Measurements from ENCODE around the gene CUEDC1. TPM values are rescaled to one million over a fixed set of nuclear protein-coding genes. Genes with fewer than 3 reads are reported as not detected.
A peak's percentile ranks its signal among the peaks of the same experiment; 100 is the strongest.

The CUEDC1 gene
- polyA plus RNA-seq, 4 donors: 1.6 to 14.9 (median 6.1) TPM

DNA sequence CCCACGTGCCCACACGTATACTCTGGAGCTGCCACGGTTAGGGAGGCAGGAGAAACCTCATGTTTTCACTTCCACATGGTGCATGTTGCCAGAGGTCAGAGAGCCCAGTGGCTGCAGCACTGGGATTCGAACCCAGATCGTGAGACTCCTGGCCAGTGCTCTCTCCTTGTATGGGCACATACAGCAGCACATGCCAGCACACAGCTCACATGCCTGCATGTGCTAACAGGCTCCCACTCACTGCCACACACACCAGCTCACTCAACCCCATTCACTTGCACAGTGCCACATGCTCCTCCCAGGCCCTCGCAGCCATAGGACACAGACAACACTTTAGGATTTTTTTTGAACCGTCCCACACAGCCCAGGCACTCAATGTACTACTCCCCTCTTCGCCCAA, 55.8 kb downstream of the CUEDC1 start:
- Histone ChIP-seq H3K4me3 (ENCODE audit: low read depth in 1 of 3, low read length in 3 of 3) (no peak overlapping the region), H3K4me1 (ENCODE audit: control insufficient read depth in 3 of 3, insufficient read depth in 2 of 3, low read depth in 1 of 3, low read length in 2 of 3) (peaks cover 6 to 53% (median 16%) of the 10 kb centered on the region in 3 donors), H3K36me3 (ENCODE audit: control insufficient read depth in 3 of 3, insufficient read depth in 2 of 3, low read depth in 1 of 3, low read length in 3 of 3) (no peaks in the 10 kb centered on the region), H3K27me3 (ENCODE audit: control insufficient read depth in 3 of 3, insufficient read depth in 3 of 3, low read length in 3 of 3) (no peaks in the 10 kb centered on the region), H3K9me3 (ENCODE audit: control insufficient read depth in 2 of 2, insufficient read depth in 1 of 2, low read depth in 1 of 2, low read length in 1 of 2) (no peaks in the 10 kb centered on the region), H3K27ac (ENCODE audit: low read depth in 1 of 3, low read length in 2 of 3) (peak overlapping the region in 2 of 3 donors; percentile 37 to 85)
- FAIRE-seq (no peak), DNase-seq (no peak)
- WGBS, 3 donors: 44 to 53% (median 47%) methylated on average over 8 of the region's 8 CpGs

DNA sequence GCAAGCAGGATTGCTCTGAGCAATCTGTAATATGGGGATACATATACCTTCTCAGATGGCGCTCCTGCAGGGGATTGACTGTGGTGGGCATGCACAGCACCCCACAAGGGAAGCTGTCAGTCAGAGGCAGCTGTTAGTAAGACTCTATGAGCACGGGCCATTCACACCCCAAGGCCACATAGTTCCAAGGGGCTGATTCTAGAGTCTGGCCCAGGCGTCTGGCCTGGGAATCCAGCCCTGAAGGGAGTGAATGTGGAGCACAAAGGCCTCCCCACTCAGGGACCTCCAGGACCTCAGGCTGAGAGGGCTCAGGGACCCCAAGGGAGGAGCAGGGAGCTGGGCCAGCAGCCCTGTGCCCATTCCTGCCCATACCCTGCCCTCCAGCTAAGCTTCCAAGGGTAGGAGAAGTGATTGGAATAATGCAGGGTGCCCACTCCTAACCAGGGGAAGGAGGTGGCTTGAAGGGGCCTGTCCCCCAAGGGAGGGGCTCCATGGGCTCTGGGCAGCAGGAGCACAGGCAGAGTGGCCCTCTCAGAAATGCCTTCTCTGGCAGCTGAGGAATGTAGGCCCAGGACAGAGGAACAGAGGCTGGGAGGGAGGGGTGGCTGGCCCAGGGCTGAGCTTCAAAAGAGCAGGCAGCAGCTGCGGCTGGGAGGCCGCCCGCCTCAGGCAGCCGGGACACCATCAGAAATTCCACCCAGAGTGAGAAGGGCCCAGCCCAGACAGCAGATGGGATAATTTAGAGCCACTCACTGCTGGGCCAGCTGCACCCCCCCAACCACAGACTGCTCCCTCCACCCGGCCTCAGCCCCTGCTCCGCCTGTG, 56.5 kb downstream of the CUEDC1 start:
- Histone ChIP-seq H3K4me1 (ENCODE audit: control insufficient read depth in 3 of 3, insufficient read depth in 2 of 3, low read depth in 1 of 3, low read length in 2 of 3) (peaks cover 2 to 50% (median 12%) of the 10 kb centered on the region in 3 donors), H3K9me3 (ENCODE audit: control insufficient read depth in 2 of 2, insufficient read depth in 1 of 2, low read depth in 1 of 2, low read length in 1 of 2) (no peaks in the 10 kb centered on the region), H3K27ac (ENCODE audit: low read depth in 1 of 3, low read length in 2 of 3) (peak overlapping the region in 2 of 3 donors; percentile 37 to 85), H3K4me3 (ENCODE audit: low read depth in 1 of 3, low read length in 3 of 3) (no peak overlapping the region), H3K36me3 (ENCODE audit: control insufficient read depth in 3 of 3, insufficient read depth in 2 of 3, low read depth in 1 of 3, low read length in 3 of 3) (no peaks in the 10 kb centered on the region), H3K27me3 (ENCODE audit: control insufficient read depth in 3 of 3, insufficient read depth in 3 of 3, low read length in 3 of 3) (no peaks in the 10 kb centered on the region)
- DNase-seq (peak in 1 of 2 donors; percentile 39), FAIRE-seq (no peak)
- 49 to 70% (median 59%) methylated on average over 8 to 9 of the region's 9 CpGs for WGBS, 3 donors

DNA sequence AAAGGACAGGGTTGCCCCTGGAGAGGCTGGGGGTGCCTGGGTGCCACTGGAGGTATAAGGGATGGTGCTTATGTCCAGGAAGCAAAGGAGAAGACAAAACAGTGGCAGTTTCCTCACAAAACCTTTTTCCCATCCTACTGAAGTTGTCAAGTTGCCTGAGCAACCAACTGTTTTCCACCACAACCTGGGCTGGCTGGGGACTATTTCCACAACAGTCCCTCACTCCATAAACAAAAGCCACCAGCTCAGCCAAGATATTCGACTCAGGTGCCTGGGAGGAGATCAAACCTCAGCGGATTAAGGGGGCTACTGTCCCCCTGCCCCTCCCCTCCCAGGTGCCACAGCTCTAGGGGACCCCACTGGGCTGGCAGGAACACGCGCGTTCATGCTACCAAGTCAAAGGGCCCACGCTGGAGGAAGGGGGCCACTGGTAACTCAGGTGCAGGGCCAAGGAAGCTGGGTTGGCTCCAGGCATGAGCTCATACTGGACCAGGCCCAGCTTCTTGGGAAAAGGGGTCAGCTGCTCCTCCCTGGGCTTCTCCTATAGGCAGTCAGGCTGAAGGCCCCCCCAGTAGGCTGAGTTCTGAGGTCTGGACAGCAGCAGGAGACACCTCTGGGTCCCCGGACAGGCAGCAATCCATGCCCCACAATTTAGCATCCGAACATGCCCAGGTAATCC, 59.7 kb downstream of the CUEDC1 start:
- H3K27ac ChIP-seq (ENCODE audit: low read depth in 1 of 3, low read length in 2 of 3): peak overlapping the region in 2 of 3 donors; percentile 0 to 61
- 73 to 74% (median 73%) methylated on average over 8 of the region's 8 CpGs for WGBS, 3 donors
- H3K27me3 ChIP-seq (ENCODE audit: control insufficient read depth in 3 of 3, insufficient read depth in 3 of 3, low read length in 3 of 3): no peaks in the 10 kb centered on the region
- no peaks in the 10 kb centered on the region for H3K36me3 ChIP-seq (ENCODE audit: control insufficient read depth in 3 of 3, insufficient read depth in 2 of 3, low read depth in 1 of 3, low read length in 3 of 3)
- H3K4me1 ChIP-seq (ENCODE audit: control insufficient read depth in 3 of 3, insufficient read depth in 2 of 3, low read depth in 1 of 3, low read length in 2 of 3): peaks cover 0 to 55% (median 8%) of the 10 kb centered on the region in 3 donors
- DNase-seq: peak in 1 of 2 donors; percentile 46
- no peak overlapping the region for H3K4me3 ChIP-seq (ENCODE audit: low read depth in 1 of 3, low read length in 3 of 3)
- no peaks in the 10 kb centered on the region for H3K9me3 ChIP-seq (ENCODE audit: control insufficient read depth in 2 of 2, insufficient read depth in 1 of 2, low read depth in 1 of 2, low read length in 1 of 2)
- no peak for FAIRE-seq

DNA sequence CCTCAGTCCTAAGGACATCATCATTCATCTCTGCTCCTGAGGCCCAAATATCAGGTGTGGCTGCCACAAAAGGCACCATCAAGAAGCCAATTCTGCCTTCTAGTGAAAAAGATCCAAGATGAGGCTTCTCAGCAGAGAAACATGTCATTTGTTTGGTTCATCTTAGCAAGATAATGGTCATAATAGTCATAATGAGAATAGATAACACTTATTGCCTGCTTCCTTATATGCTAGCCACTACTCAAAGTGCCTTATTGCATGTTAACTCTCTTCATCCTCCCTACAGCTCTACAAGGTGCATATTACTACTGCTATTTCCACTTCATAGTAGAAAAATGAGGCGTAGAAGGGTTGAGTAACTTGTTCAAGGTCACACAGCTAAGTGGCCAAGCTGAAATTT, 60.4 kb downstream of the CUEDC1 start:
- Histone ChIP-seq H3K9me3 (ENCODE audit: control insufficient read depth in 2 of 2, insufficient read depth in 1 of 2, low read depth in 1 of 2, low read length in 1 of 2) (no peaks in the 10 kb centered on the region), H3K27ac (ENCODE audit: low read depth in 1 of 3, low read length in 2 of 3) (peak overlapping the region in 1 of 3 donors; percentile 61), H3K4me1 (ENCODE audit: control insufficient read depth in 3 of 3, insufficient read depth in 2 of 3, low read depth in 1 of 3, low read length in 2 of 3) (peaks cover 3 to 56% (median 13%) of the 10 kb centered on the region in 3 donors), H3K27me3 (ENCODE audit: control insufficient read depth in 3 of 3, insufficient read depth in 3 of 3, low read length in 3 of 3) (no peaks in the 10 kb centered on the region), H3K4me3 (ENCODE audit: low read depth in 1 of 3, low read length in 3 of 3) (no peak overlapping the region), H3K36me3 (ENCODE audit: control insufficient read depth in 3 of 3, insufficient read depth in 2 of 3, low read depth in 1 of 3, low read length in 3 of 3) (no peaks in the 10 kb centered on the region)
- 66 to 83% (median 81%) methylated on average over 1 of the region's 1 CpG for WGBS, 3 donors
- FAIRE-seq (no peak), DNase-seq (no peak)

DNA sequence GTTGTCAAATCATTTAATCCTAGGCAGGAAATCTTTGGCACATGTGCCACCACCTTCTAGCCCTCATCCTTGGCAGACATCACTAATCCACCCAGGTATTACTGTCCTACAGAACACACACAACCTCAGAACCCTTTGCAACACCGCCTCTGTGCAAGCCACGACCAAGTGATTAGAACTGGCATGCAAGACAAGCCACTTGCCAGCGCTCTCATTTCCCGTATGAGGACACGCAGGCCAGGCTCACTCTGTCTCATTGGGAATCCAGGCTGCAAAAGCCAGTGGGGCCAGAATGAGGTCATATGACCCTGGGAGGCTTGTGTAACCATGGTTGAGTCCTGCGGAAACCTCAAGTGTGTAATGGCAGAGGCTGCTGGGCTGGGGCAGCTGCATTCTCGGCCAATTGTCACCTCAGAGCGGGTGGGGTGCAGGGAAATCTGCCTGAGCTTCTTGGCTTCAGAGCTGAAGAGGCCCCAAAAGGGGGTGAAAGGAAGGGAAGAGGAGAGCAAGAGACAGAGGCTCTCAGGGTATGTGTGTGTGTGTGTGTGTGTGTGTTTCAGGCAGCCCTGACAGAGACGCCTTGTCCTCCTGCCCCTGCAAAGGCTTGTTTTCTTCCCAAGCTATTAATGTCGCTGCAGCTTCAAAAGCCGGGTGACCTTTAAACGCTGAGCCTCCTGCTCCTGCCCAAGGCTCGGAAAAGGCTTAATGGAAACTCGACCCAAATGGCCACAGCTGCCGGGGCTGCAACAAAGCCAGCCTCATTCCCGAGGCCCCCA, 62.2 kb downstream of the CUEDC1 start:
- Histone ChIP-seq H3K4me1 (ENCODE audit: control insufficient read depth in 3 of 3, insufficient read depth in 2 of 3, low read depth in 1 of 3, low read length in 2 of 3) (peaks cover 3 to 48% (median 9%) of the 10 kb centered on the region in 3 donors), H3K27me3 (ENCODE audit: control insufficient read depth in 3 of 3, insufficient read depth in 3 of 3, low read length in 3 of 3) (no peaks in the 10 kb centered on the region), H3K27ac (ENCODE audit: low read depth in 1 of 3, low read length in 2 of 3) (peak overlapping the region; percentile 57 to 97 (median 85)), H3K4me3 (ENCODE audit: low read depth in 1 of 3, low read length in 3 of 3) (peak overlapping the region in 1 of 3 donors; percentile 3), H3K9me3 (ENCODE audit: control insufficient read depth in 2 of 2, insufficient read depth in 1 of 2, low read depth in 1 of 2, low read length in 1 of 2) (no peaks in the 10 kb centered on the region), H3K36me3 (ENCODE audit: control insufficient read depth in 3 of 3, insufficient read depth in 2 of 3, low read depth in 1 of 3, low read length in 3 of 3) (no peaks in the 10 kb centered on the region)
- DNase-seq (peak; percentile 67 to 88), FAIRE-seq (no peak)
- 6 to 18% (median 14%) methylated on average over 16 of the region's 16 CpGs for WGBS, 3 donors

DNA sequence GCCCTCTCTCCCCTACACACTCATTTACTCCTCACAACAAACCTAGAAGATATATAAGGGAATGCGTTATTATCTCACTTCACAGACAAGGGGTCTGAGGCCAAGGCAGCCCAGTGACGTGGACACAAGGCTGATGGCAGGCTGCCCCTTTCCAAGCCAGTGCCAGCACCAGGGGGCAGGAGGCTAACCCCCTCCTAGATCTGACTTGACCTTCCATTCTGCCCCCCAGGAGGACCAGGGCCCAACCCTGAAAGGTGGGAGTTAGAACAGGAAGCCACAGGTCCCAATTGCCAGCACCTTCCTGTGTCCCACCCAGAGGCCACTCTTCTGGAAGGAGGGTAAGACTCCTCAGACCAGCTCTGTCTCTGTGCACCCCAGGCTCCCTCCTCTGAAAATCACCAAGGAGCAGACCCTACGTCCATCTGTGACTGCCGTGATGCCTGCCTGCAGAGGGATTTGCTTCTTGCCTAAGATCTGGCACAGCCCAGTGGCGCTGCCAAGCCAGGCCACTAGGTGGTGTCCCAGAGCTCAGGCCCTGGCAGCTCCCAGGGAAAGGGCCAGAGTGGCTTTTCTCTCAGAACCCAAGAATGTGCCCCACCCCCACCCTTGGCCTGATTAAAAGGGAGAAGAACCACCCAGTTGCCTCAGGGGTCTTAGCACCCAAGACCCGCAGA, 62.9 kb downstream of the CUEDC1 start:
- peak overlapping the region; percentile 57 to 97 (median 85) for H3K27ac ChIP-seq (ENCODE audit: low read depth in 1 of 3, low read length in 2 of 3)
- H3K27me3 ChIP-seq (ENCODE audit: control insufficient read depth in 3 of 3, insufficient read depth in 3 of 3, low read length in 3 of 3): no peaks in the 10 kb centered on the region
- H3K36me3 ChIP-seq (ENCODE audit: control insufficient read depth in 3 of 3, insufficient read depth in 2 of 3, low read depth in 1 of 3, low read length in 3 of 3): no peaks in the 10 kb centered on the region
- no peak overlapping the region for H3K4me3 ChIP-seq (ENCODE audit: low read depth in 1 of 3, low read length in 3 of 3)
- peaks cover 3 to 48% (median 9%) of the 10 kb centered on the region in 3 donors for H3K4me1 ChIP-seq (ENCODE audit: control insufficient read depth in 3 of 3, insufficient read depth in 2 of 3, low read depth in 1 of 3, low read length in 2 of 3)
- H3K9me3 ChIP-seq (ENCODE audit: control insufficient read depth in 2 of 2, insufficient read depth in 1 of 2, low read depth in 1 of 2, low read length in 1 of 2): no peaks in the 10 kb centered on the region
- no peak for FAIRE-seq
- WGBS, 3 donors: 38 to 44% (median 39%) methylated on average over 6 of the region's 6 CpGs
- DNase-seq: peak; percentile 83 to 90

DNA sequence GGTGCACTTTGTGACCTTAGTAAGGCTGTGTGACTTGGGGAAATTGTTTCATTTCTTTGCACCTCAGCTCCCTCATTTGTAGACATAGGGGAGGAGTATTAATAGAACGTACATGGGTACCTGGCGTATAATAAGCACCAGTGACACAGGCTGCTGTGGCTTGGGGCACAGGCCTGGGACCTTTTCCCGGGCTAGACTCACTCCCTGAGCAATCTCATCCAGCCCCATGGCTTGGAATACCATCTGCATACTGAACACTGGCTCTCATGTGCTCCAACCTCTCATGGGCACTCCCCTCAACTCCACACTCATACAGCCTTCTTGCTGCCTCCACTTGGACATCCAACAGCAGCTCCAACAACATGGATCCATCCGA, 64.4 kb downstream of the CUEDC1 start:
- DNase-seq (no peak), FAIRE-seq (no peak)
- H3K4me3 ChIP-seq (ENCODE audit: low read depth in 1 of 3, low read length in 3 of 3): no peak overlapping the region
- no peaks in the 10 kb centered on the region for H3K9me3 ChIP-seq (ENCODE audit: control insufficient read depth in 2 of 2, insufficient read depth in 1 of 2, low read depth in 1 of 2, low read length in 1 of 2)
- H3K27me3 ChIP-seq (ENCODE audit: control insufficient read depth in 3 of 3, insufficient read depth in 3 of 3, low read length in 3 of 3): no peaks in the 10 kb centered on the region
- 86% methylated on average over 4 of the region's 4 CpGs for WGBS, 3 donors
- no peaks in the 10 kb centered on the region for H3K36me3 ChIP-seq (ENCODE audit: control insufficient read depth in 3 of 3, insufficient read depth in 2 of 3, low read depth in 1 of 3, low read length in 3 of 3)
- peaks cover 3 to 48% (median 9%) of the 10 kb centered on the region in 3 donors for H3K4me1 ChIP-seq (ENCODE audit: control insufficient read depth in 3 of 3, insufficient read depth in 2 of 3, low read depth in 1 of 3, low read length in 2 of 3)
- H3K27ac ChIP-seq (ENCODE audit: low read depth in 1 of 3, low read length in 2 of 3): peak overlapping the region in 1 of 3 donors; percentile 58
